Astrocyte (in vitro differentiated cells and primary cell): ENCODE measurements around the gene FRMD4A.

Experiments used
- EZH2 ChIP-seq: IDR thresholded peaks from 2 replicates; pipeline ENCODE4 v1.6.1; 2012; ENCODE audit warnings: mild to moderate bottlenecking, low read length, inconsistent platforms; ENCODE audit not compliant: insufficient read depth
- TF ChIP-seq, protein P1 (sequence below): IDR thresholded peaks from 2 replicates; pipeline ENCODE4 v1.5.1; 2011; ENCODE audit warnings: low read depth, mild to moderate bottlenecking, inconsistent platforms, low read length, moderate library complexity; ENCODE audit not compliant: insufficient read depth

DNA sequence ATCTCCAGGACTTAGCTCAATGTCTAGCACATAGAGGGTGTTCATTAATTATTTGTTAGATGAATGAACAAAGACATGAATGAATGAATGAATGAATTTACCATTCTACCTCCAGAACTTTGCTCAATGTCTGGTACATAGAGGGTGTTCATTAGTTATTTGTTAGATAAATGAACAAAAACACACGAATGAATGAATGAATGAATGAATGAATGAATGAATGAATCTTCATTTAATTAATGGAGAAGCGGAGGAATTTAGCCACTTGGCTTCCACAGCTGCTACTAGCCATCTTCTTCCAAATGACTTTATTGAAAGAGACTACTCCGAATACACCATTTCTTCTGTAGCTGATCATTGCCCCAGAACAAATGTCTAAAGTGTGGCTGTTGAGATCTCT is 368.9 kb downstream of the FRMD4A start:
- TF ChIP-seq, protein P1, sequence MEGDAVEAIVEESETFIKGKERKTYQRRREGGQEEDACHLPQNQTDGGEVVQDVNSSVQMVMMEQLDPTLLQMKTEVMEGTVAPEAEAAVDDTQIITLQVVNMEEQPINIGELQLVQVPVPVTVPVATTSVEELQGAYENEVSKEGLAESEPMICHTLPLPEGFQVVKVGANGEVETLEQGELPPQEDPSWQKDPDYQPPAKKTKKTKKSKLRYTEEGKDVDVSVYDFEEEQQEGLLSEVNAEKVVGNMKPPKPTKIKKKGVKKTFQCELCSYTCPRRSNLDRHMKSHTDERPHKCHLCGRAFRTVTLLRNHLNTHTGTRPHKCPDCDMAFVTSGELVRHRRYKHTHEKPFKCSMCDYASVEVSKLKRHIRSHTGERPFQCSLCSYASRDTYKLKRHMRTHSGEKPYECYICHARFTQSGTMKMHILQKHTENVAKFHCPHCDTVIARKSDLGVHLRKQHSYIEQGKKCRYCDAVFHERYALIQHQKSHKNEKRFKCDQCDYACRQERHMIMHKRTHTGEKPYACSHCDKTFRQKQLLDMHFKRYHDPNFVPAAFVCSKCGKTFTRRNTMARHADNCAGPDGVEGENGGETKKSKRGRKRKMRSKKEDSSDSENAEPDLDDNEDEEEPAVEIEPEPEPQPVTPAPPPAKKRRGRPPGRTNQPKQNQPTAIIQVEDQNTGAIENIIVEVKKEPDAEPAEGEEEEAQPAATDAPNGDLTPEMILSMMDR = no peak
- no peak for TF ChIP-seq EZH2
